Fibroblast of skin of back (primary cell): ENCODE data around the gene NFIC.
"Not testable (repeated sequence)": the region's sequence is repeated elsewhere in the genome, so short reads cannot be mapped to it uniquely, and the experiment has no call there.

Experiments used
- DNase-seq: peaks from one replicate; pipeline ENCODE4 v3.0.0-alpha.2; 2013

The NFIC gene

GRCh38 chr19:3374369-3375112, 8.2 kb downstream of the NFIC start:
- DNase-seq = no peak

GRCh38 chr19:3375221-3376090, 9.1 kb downstream of the NFIC start:
- no peak for DNase-seq

DNA sequence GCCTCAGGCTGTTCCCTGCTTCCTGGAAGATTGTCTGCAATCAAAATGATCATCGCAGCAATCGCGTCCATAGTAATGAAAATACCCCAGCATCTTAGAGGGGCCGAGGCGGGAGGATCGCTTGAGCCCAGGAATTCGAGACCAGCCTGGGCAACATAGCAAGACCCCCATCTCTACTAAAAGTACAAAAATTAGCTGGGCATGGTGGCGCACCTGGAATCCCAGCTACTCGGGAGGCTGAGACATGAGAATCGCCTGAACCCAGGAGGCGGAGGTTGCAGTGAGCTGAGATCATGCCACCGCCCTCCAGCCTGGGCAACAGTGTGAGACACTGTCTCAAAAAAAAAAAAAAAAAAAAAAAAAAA, 9.7 kb downstream of the NFIC start:
- not testable (repeated sequence) for DNase-seq

GRCh38 chr19:3378352-3379150, 12.2 kb downstream of the NFIC start:
- DNase-seq = no peak

DNA sequence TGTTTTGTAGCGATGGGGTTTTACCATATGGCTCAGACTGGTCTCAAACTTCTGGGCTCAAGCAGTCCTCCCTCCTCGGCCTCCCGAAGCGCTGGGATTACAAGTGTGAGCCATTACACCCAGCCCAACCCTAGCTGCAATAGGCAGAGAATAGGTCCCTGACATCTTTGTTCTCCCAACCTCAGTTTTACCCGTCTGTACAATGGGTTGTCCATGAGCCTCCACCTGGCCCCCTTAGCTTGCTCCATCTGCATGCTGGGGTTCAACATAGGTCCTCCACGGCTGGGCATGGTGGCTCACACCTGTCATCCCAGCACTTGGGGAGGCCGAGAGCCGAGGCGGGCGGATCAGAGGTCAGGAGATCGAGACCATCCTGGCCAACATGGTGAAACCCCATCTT, 14.4 kb downstream of the NFIC start:
- no peak for DNase-seq

GRCh38 chr19:3381701-3382372, 15.5 kb downstream of the NFIC start:
- DNase-seq = no peak

GRCh38 chr19:3382460-3383100, 16.2 kb downstream of the NFIC start:
- DNase-seq = no peak

- no peak for DNase-seq
Observed at GRCh38 chr19:3383121-3383722, 16.8 kb downstream of the NFIC start.

- DNase-seq = no peak
Observed at GRCh38 chr19:3386447-3387234, 20.3 kb downstream of the NFIC start.

GRCh38 chr19:3387645-3388589, 21.5 kb downstream of the NFIC start:
- DNase-seq = peak; percentile 57

GRCh38 chr19:3389446-3389778, 23.0 kb downstream of the NFIC start:
- DNase-seq = no peak

- peak; percentile 40 for DNase-seq
Observed at GRCh38 chr19:3389876-3390371, 23.5 kb downstream of the NFIC start.

- not testable (repeated sequence) for DNase-seq
Observed at GRCh38 chr19:3391911-3392310, 25.5 kb downstream of the NFIC start.

DNA sequence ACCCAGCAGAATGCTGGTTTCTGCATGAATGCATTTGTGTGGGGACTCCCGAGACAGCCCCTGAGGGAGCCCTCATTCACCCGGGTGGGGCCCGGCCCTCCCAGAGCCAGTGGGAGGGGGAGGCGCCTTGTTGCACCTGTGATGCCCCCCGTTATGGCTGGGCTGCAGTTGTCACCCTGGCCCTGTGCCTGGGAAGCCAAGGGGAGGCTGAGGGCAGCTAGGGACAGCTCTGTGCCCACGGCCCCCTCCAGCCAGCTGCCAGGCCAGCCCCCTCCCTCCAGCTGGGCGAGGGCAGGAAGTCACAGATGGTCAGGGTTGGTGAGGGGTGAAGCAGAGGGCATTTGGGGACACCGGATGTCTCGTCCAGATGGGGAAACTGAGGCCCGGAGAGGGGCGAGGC, 26.1 kb downstream of the NFIC start:
- no peak for DNase-seq

GRCh38 chr19:3396881-3397265, 30.5 kb downstream of the NFIC start:
- no peak for DNase-seq

- no peak for DNase-seq
Observed at GRCh38 chr19:3397266-3398022, 31.1 kb downstream of the NFIC start.

- no peak for DNase-seq
Observed at GRCh38 chr19:3398114-3398899, 31.9 kb downstream of the NFIC start.

DNA sequence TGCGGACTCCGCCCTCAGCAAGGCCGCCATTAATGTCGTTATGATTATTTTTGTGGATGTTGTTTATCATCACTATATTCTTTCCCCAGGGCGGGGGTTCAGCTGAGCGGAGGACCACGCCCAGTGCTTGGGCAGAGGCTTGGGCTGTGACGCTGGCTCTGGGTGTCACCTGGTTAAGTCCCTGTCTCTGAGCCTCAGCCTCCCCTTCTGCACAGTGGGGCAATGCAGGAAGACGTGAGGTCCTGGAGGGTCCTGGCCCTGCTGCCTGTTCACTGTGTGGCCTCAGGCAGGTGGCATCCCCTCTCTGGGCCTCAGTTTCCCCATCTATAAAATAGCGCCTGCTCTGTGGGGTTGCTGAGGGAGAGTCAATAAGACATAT, 32.5 kb downstream of the NFIC start:
- DNase-seq = no peak
